HS-5 (cell line): Measurements from ENCODE around the gene NEMF.
"Not testable (repeated sequence)": the region's sequence is repeated elsewhere in the genome, so short reads cannot be mapped to it uniquely, and the experiment has no call there.

ENCODE experiments used
- DNase-seq: peaks from one replicate; pipeline ENCODE4 v3.0.0-alpha.2; 2012; ENCODE audit warnings: low read depth

NEMF gene

GRCh38 chr14:49852301-49853157 is at the start of gene NEMF:
Gene NEMF, minus strand, starts transcription at chr14:49852788. Its CDS starts 35 bp downstream, at chr14:49852753.
- DNase-seq, result peak; percentile 91

GRCh38 chr14:49900973-49901372 is 48.4 kb upstream of the NEMF start:
- DNase-seq, result no peak

DNA sequence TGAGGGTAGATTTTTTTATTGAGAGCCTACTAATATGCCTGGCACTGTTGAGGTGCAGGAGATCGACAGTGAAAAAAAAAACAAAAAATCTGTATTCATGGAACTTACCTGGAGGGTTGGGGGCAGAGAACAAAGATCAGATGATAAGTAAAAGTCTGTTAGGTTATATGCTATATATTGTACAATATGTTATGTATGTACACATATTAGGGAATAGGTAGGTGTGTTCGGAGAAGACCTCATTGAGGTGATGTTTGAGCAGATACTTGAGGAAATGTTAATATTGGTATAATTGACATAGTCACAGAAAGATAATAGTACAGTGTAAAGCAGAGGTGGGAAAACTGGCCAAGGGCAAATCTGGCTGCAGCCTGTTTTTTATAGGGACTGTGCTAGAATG is 45.9 kb upstream of the NEMF start:
- DNase-seq, result no peak

- DNase-seq, result no peak
These were observed 45.4 kb upstream of the NEMF start for GRCh38 chr14:49897965-49898364.

GRCh38 chr14:49897414-49897813 is 44.8 kb upstream of the NEMF start:
- DNase-seq, result no peak

DNA sequence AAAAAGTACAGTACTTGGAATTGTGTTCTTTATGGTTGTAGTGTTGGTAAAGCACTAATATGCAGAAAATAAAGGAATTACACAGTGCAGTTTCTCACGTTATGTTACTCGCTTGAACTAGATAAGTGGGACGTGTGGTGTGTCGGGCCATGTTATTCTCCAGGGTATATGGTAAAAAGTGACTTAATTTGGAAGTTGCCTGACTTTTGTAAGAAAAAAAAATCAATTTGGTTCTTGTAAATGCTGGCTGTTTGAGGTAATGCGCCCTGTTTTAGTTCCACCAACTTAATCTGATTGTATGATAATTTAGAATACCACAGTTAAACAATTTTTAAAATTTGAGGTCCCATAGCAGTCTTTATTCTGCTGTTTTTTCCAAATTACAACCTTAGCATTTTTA is 44.4 kb upstream of the NEMF start:
- no peak for DNase-seq

GRCh38 chr14:49896272-49896671 is 43.7 kb upstream of the NEMF start:
- not testable (repeated sequence) for DNase-seq

GRCh38 chr14:49895480-49895879 is 42.9 kb upstream of the NEMF start:
- DNase-seq, result no peak

- DNase-seq, result not testable (repeated sequence)
These were observed 41.9 kb upstream of the NEMF start for GRCh38 chr14:49894214-49895107.

GRCh38 chr14:49893309-49894213 is 41.0 kb upstream of the NEMF start:
- DNase-seq, result no peak

- DNase-seq, result peak; percentile 83
These were observed 40.2 kb upstream of the NEMF start, which contains the start of gene ARF6 for GRCh38 chr14:49892636-49893308. Gene ARF6, plus strand, starts transcription at chr14:49893082. Its CDS starts 655 bp downstream, at chr14:49893737.

DNA sequence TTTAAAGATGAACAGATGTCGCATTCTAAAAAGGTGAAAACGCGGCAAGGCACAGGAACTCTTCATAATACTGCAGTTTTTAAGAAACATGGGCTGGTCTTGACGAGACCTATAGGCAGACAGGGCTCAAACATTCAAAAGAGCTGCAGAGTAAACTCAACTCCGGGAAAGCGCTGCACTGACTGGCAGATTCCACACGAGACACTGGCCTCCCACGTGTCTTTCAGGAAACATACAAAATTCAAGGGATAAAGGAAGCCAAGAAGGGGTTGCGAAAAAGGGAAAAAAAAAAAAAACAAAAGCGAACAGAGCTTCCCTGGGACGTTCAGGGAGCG is 39.7 kb upstream of the NEMF start:
- DNase-seq, result no peak

GRCh38 chr14:49888293-49888692 is 35.7 kb upstream of the NEMF start:
- DNase-seq, result no peak

- DNase-seq, result no peak
These were observed 33.9 kb upstream of the NEMF start for GRCh38 chr14:49886523-49886922.

DNA sequence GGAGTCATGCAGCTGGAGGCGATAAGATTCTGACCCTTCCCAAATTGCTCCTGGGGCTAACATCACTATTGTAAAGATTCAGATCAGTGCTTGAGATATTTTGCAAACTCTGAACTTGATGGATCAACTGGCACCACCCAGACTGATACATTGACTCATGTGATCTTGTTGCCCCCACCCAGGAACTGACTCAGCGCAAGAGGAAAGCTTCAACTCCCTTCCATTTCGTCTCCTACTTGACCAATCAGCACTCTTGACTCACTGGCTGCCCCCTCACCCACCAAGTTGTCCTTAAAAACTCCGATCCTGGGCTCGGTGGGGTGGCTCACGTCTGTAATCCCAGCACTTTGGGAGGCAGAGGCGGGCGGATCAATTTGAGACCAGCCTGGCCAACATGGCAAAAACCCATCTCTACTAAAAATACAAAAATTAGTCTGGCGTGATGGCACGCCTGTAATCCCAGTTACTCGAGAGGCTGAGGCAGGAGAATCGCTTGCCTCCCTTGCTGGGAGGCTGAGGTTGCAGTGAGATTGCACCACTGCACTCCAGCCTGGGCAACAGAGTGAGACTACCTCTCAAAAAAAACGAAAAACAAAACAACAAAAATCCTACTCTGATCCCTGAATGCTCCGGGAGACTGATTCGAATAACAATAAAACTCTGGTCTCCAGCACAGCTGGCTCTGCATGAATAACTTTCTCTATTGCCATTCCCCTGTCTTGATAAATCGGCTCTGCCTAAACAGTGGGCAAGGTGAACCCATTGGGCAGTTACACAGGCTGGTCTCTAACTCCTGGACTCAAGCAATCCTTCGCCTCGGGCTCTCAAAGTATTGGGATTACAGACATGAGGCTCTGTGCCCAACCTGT is 30.5 kb upstream of the NEMF start:
- no peak for DNase-seq

DNA sequence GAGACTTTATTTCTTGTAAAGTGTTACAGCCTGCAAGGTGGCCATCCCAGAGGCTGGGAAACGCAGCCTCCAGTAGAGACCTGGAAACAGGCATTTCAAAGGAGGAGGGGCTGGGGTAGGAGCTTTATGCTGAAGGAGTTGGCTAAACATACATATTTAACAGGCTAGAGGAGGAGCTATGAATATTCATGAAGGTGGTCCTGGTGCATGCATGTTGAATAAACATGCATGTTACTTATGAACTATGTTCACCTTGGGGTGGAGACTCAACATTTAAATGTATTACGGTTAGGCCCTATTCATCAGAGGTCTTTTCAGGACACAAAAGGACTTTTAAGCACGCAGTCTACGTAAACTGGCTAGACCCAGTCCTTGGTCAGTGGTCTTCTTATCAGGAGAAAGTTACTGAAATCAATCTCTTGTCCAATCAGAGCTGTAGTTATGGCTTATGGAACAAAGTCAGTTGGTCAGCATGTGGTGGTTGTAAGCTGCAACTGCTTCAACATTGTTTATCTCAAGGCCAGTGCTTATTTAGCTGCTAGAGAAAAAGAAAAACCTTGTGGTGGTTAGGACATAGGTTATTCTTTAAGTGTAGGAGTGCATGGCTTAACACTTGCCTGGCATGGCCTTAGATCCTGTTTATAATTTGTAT is 28.9 kb upstream of the NEMF start:
- DNase-seq, result no peak

DNA sequence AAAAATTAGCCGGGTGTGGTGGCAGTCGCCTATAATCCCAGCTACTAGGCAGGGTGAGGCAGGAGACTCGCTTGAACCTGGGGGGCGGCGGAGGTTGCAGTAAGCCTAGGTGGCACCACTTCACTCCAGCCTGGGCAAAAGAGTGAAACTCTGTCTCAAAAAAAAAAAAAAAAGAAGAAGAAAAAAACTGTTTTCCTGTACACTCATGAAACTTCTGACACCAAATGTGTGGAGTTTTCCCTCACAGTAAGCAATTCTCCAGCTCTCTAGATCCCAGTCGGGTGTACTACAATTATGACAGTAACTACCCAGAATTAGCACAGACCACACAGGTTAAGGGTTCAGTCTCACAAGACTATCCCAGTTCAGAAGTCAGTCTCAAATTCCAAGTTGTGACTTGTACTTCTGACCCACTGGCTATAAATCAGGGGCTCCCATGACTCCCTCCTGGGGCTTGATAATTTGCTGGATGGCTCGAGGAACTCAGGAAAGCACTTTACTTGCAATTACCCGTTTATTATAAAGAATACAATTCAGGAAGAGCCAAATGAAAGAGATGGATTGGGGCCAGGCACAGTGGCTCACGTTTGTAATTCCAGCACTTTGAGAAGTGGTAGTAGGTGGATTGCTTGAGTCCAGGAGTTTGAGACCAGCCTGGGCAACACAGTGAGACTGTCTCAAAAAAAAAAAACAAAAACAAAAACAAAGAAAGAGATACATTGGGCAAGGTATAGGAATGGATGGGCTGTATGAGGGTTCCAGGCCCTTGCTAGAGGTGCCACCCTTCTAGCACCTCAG is 27.9 kb upstream of the NEMF start:
- DNase-seq, result no peak

GRCh38 chr14:49879646-49880204 is 27.1 kb upstream of the NEMF start:
- DNase-seq, result no peak
